ENCODE data around the gene TRMT1.

DNA sequence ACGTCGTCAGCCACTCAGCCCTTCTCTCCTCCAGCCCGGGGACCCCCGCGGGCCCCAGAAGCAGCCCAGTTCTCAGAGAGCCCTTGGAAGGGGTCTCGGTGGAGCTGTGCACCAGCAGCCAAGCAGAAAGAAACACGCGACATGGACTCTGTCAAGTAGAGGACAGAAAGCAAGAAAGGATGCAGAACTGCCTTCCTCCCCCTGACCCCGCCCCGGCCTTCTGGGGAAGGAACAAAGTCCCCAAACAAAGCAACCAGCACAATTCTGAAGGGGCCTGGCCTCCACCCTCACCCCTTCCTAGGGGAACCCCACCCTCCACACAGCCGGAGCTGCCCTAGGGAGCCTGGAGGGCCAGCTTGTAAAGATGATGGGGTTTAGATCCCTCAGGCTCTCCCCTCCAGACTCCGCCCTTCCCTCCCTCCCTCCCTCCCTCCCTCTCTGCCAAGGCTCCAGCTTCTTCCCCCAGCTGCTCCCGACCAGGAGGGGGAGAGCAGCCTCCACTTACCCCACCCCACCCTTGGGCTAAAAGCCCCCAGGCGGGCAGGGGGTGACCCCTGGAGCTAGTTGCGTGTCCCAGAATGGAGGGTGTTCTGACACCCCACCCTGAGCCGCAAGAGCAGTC, 21.7 kb downstream of the TRMT1 start:
- TF ChIP-seq CTCF (IDR thresholded peaks at IDR 0.05) (no peak), POLR2A (IDR thresholded peaks at IDR 0.05) (no peak)

Measured in Peyer's patch (tissue), 4 donors.